KOPT-K1 (cell line): ENCODE measurements around the gene PNMA6E.
"Not testable (repeated sequence)": the region's sequence is repeated elsewhere in the genome, so short reads cannot be mapped to it uniquely, and the experiment has no call there.

Experiments
- H3K27ac ChIP-seq: fragments of 200-600 bp; sonication (generic); 2 replicates; pipeline ENCODE4 v1.5.1; 2016; ENCODE audit warnings: antibody characterized with exemption, mild to moderate bottlenecking, low read depth, low read length; ENCODE audit not compliant: poor library complexity, severe bottlenecking
- H3K36me3 ChIP-seq: fragments of 200-600 bp; sonication (generic); 2 replicates; pipeline ENCODE4 v1.5.1; 2017; ENCODE audit warnings: antibody characterized with exemption, mild to moderate bottlenecking, low read length, moderate library complexity; ENCODE audit not compliant: insufficient read depth
- H3K9me3 ChIP-seq: fragments of 200-600 bp; sonication (generic); 2 replicates; pipeline ENCODE4 v1.5.1; 2017; ENCODE audit warnings: antibody characterized with exemption, low read length, mild to moderate bottlenecking; ENCODE audit not compliant: insufficient read depth, poor library complexity, severe bottlenecking

Gene PNMA6E

DNA sequence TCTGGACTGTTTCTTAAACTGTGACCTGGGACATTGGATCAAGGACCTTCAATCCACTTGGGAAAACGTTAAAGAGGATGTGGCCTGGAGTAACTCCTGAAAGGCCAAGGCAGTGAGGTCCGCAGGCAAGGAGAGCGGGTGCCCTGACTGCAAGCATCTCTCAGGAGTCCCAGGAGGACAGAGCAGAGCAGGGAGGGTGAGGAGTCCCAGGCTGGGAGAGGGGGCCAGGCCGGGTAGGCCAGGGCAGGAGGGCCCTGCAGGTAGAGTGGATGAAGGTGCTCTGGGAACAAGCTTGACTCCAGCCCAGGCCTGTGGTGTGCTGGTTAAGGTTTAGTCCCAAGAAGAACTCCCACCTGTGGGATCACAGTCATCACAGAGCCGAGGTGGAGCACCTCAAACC, 13.8 kb downstream of the PNMA6E start:
- Histone ChIP-seq H3K27ac (no peak overlapping the region), H3K36me3 (no peaks in the 10 kb centered on the region), H3K9me3 (peaks cover 5% of the 10 kb centered on the region)

DNA sequence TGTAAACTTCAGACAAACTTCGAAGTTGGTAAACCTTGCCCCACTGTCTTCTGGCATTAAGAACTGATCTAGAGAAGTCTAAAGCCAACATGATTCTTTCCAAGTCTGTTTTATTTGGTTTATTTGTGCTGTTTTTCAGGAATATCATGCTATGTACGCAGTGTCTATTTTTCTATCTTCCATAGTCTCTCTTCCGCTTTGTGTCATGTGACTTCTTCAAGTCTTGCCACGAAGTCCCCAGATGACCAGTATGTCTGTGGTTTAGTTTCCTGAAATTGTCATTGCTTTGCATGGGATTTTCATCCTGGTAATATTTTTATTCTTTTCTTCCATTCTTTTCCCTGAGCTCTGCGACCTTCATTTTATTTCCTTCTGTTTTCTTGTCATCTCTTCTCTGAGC, 15.1 kb downstream of the PNMA6E start:
- Histone ChIP-seq H3K9me3 (peaks cover 5% of the 10 kb centered on the region), H3K27ac (no peak overlapping the region), H3K36me3 (no peaks in the 10 kb centered on the region)

DNA sequence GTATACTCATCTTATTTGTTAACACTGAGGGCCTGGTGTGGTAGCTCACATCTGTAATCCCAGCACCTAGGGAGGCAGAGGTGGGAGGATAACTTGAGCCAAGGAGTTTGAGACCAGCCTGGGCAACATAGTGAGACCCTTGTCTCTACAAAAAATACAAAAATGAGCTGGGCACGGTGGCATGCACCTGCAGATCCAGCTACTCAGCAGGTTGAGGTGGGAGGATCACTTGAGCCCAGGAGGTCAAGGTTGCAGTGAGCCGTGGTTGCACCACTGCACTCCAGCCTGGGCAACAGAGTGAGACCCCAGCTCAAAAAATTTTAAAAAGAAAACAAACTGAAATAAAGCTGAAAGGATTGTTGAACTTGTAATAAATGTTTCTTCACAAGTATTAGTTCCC, 16.2 kb downstream of the PNMA6E start:
- not testable (repeated sequence) for H3K9me3 ChIP-seq, H3K36me3 ChIP-seq, H3K27ac ChIP-seq

DNA sequence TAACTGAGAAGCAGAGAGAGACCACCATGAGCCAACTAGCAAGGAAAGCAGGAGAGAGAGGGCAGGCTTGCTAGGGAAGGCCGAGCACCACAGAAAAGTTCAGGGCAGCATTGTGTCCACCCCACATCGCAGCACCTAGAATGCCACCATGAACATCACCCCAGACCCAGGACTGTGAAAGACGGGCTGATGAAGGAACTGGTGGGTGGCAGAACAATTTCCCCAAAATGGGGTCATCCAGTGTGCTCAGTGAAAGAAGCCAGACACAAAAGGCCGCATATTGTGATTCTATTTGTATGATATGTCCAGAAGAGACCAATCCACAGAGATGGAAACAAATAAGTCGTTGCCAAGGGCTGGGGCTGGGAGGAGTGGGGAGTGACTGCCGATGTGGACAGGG, 16.8 kb downstream of the PNMA6E start:
- H3K9me3 ChIP-seq, result peaks cover 5% of the 10 kb centered on the region

DNA sequence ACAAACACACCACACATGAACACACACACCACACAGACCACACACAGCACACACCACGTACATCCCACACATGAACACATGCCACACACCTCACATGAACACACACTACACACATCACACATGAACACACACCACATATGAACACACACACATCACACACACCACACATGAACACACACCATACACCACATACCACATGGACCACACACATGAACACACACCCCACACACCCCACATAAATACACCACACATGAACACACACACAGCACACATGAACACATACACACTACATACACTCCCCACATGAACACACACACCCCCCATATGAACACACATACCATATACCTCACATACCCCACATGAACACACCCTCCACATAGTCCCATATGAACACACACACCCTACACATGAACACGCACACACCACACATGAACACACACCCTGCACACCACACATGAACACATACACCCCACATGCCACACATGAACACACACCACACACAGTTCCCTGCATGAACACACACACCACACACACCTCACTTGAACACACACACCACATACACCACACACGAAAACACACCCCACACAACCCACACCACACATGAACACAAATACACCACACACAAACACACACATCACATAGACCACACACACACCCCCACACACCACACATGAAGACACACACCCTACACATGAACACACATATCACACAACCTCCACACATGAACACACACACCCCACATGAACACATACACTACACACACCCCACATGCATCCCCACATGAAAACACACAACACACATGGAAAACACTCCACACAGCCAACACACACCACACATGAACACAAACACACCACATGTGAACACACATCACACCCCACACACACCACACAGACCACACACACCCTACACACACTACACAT, 18.3 kb downstream of the PNMA6E start:
- H3K9me3 ChIP-seq, result peaks cover 5% of the 10 kb centered on the region
- no peaks in the 10 kb centered on the region for H3K36me3 ChIP-seq
- H3K27ac ChIP-seq, result no peak overlapping the region

More for the DNA sequence above, 16.8 kb downstream of the PNMA6E start:
- no peaks in the 10 kb centered on the region for H3K36me3 ChIP-seq
- H3K27ac ChIP-seq, result no peak overlapping the region

DNA sequence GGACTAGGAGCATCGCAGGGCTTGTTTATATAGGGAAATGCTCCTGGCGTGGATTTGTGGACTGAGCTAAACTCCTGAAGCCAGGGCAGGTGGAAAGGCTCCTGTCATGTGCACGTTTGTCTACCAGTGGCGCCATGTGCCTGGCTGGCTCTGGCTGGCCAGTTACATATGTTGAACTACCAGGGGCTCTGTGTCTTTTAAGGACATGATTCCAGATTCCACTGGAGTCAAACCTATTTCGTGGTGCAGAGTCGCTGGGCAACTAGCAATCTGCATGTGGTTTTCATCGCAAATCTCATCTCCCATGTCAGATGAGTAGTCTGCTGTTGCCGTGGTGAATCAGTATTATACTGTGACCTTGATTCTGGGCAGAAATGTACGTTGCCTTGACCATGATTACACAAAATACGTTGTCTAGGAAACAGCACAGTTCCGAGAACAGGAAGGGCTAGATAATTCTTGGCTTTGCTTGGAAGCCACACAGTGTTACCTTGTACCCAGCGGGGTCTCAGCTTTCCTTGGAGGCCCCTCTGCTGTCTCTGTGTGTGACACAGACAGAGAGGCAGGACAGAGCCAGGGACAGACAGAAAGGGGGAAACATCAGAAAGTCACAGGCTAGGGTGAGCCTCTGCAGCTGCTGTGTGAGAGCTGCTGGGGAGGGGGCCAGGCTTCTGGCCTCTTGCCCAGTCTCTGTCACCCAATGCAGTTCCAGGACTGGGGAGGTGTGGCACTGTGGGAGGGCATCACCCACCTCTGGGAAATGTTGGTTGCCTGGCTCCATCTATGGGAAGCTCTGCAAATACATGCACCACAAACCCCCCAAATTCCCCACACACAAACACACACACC, 19.2 kb downstream of the PNMA6E start:
- no peak overlapping the region for H3K27ac ChIP-seq
- H3K9me3 ChIP-seq, result peaks cover 5% of the 10 kb centered on the region
- no peaks in the 10 kb centered on the region for H3K36me3 ChIP-seq

DNA sequence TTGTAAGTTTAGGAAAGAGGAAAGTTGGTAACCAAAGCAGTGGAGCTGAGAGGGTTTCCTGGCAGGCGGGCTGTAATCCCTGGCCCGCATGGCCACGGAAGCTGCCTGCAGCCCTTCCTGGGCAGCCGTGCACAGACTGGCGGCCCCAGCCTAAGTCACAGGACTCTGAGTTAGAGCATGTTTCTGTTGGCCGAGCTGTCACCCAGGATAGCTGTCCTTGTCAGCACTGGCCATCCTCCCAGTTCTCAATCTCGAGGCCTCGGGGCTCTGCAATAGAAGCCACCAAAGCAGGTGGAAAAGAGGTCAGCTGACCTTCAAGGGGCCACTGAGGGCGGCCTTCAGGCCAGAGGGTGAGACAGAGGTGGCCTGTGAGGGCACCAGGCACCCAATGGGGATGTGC, 20.5 kb downstream of the PNMA6E start:
- H3K27ac ChIP-seq, result no peak overlapping the region
- no peaks in the 10 kb centered on the region for H3K36me3 ChIP-seq
- H3K9me3 ChIP-seq, result peaks cover 5% of the 10 kb centered on the region

DNA sequence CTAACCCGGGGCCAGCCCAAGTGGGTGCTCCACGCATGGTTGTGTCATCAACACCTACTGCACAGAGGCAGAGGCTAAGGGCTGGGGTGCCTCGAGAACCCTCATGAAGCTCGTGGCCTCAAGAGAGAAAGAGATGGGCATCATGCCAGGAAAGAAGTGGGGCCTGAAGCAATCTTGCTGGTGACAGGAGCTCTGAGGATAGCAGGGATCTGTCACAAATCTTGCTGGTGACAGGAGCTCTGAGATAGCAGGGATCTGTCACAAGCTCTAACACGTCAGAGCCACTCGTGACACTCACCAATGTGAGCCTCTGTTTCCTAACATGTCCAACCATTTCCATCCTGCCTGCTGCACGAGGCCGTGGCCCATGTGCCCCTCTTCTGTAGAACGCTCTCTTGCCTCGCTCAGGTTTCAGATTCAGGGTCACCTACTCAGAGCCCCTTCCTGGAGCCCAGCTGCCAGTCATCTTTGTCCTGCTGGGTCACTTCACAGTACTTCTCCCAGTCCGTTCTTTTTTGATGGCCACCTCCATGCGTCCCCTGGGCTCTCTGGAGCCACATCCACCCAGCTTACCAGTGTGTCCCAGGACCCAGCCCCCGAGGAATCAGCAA, 21.1 kb downstream of the PNMA6E start:
- H3K27ac ChIP-seq, result no peak overlapping the region
- peaks cover 5% of the 10 kb centered on the region for H3K9me3 ChIP-seq
- no peaks in the 10 kb centered on the region for H3K36me3 ChIP-seq

DNA sequence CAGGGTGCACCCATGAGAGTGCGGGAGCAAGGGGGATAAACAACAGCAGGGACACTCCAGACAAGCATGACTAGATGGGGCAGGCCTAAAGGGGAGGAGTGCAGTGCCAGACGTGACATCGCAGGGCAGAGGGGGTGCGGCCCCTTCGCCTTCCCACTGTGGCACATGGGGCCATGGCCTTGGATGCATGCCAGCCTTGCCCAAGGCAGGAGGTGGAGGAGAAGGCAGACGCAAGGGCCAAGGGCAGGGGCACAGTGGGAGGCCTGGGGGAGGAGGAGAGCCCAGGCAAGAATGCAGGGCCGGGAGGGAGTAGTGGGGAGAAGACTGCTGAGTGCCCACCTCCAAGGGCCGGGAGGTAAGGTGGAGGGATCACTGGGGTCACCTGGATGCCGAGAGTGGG, 21.6 kb downstream of the PNMA6E start:
- no peak overlapping the region for H3K27ac ChIP-seq
- H3K9me3 ChIP-seq, result peaks cover 5% of the 10 kb centered on the region
- H3K36me3 ChIP-seq, result no peaks in the 10 kb centered on the region

DNA sequence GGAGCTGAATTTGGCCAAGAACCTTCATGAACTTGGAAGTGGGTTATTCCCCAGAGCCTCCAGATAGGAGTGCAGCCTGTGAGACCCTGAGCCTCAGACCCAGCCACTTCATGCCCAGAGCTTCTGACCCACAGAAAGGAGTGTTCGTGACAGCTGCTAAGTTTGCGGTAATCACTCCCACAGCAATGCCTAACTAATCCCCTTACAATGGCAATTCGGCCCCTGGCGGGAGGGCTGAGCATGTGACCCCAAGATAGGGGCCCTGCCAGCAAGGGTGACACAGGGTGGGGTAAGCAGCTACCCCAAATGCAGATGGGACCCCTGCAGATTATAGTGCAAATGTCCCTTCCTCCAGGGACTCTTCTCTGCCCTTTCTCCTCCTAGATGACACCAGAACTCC, 22.5 kb downstream of the PNMA6E start:
- no peaks in the 10 kb centered on the region for H3K36me3 ChIP-seq
- H3K27ac ChIP-seq, result no peak overlapping the region
- peaks cover 5% of the 10 kb centered on the region for H3K9me3 ChIP-seq

DNA sequence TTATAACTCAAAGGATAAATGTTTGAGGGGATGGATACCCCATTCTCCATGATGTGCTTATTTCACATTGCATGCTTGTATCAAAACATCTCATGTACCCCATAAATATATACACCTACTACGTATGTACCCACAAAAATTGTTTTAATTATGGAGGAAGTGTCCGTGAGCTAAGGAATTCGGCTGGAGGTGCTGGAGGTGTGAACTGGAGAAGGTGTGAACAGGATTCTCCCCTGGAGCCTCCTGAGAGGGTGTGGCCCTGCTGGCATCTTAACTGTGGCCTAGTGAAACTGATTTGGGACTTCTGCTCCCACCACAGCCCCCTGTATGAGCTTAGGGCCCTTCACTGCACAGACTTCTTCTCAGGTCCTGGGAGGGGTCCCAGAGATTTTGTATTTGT, 23.4 kb downstream of the PNMA6E start:
- no peaks in the 10 kb centered on the region for H3K36me3 ChIP-seq
- no peak overlapping the region for H3K27ac ChIP-seq
- peaks cover 2% of the 10 kb centered on the region for H3K9me3 ChIP-seq

DNA sequence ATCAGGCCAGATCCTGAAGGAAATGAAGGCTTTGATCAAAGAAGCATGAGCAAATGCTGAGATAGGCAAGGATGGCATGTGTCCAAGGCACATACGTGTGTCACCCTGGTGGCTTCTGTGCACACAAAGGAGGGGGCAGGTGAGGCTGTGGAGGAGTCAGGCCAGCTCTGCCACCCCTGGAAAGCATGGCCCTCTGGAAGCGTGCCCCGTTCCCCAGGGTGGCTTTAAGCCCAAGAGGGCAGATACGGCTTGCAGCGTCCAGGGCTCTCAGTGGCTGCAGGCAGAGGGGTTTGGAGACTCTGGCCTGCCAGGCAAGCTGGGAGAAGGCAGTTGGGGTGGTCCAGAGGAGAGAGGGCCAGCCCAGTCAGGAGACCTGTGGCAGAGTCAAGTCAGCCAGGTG, 25.6 kb downstream of the PNMA6E start:
- H3K9me3 ChIP-seq, result no peaks in the 10 kb centered on the region
- H3K36me3 ChIP-seq, result no peaks in the 10 kb centered on the region
- no peak overlapping the region for H3K27ac ChIP-seq

DNA sequence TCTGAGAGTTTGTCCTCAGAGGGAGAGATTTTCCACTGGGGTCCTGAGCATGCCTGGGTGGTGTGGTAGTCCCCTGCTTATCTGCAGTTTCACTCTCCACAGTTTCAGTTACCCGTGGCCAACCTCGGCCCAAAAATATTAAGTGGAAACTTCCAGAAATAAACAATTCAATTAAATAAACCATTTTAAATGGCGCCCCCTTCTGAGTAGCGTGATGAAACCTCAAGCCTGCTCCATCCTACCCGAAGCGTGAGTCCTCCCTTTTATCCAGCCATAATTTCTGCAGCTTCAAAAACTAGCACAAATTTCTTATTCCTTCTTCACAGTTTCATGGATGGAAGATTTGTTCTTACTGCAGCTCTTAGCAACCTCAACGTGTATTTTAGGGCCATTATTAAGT, 26.7 kb downstream of the PNMA6E start:
- no peaks in the 10 kb centered on the region for H3K9me3 ChIP-seq
- H3K36me3 ChIP-seq, result no peaks in the 10 kb centered on the region
- no peak overlapping the region for H3K27ac ChIP-seq

DNA sequence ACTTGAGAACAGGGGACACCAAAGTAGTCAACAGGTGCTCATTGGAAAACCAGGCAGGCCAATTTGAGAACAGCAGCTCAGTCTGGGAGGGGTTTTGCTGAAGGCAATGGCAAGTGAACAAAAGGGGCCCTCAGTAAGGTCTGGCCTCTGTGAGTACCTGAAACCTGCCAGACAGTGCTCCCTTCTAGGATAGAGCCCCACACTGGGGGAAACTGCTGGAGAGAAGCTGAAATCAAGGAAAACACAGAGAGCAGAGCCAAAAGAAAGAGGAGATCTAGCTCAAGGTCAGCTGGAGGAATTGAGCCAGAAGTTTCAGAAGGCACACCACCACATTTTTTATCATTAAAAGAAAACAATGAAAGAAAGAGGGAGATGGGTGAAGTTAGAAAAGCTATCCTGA, 28.2 kb downstream of the PNMA6E start:
- Histone ChIP-seq H3K36me3 (no peaks in the 10 kb centered on the region), H3K9me3 (no peaks in the 10 kb centered on the region), H3K27ac (no peak overlapping the region)

DNA sequence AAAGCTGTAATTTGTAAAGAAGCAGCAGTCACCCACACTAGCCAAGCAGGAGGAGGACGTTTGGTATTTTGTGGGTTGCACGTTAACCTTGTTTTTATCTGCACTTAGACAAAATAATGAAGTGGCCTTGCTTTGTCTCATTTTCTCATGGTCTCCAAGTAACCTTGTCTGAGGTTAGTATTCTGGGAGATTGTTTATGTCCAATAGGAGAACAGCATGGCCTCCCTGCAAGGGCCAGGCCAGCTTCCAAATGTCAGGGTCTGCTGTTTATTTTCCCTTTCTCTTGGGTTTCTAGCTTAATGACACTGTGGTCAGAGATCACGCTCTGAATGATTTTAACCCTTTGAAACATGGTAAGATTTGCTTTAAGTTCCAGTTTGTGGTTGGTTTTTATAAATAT, 29.9 kb downstream of the PNMA6E start:
- no peaks in the 10 kb centered on the region for H3K9me3 ChIP-seq
- no peaks in the 10 kb centered on the region for H3K36me3 ChIP-seq

More for the DNA sequence above, 29.9 kb downstream of the PNMA6E start:
- H3K27ac ChIP-seq, result no peak overlapping the region
